Prostate gland (tissue), 2 donors: ENCODE data around the gene POU2AF3. TPM values are rescaled to one million over a fixed set of nuclear protein-coding genes. Genes with fewer than 3 reads are reported as not detected.

Experiments used
- DNase-seq: peaks from one replicate; pipeline ENCODE4 v3.0.0-alpha.2; 2019; ENCODE audit warnings: low spot score
- H3K27ac ChIP-seq, 2 donors: fragments of 200-600 bp; sonication (generic); 2 replicates each; pipeline ENCODE4 v1.5.1; 2017 to 2019
- H3K27me3 ChIP-seq: fragments of 200-600 bp; sonication (generic); replicated peaks from 2 replicates; pipeline ENCODE4 v1.5.1; 2019; ENCODE audit not compliant: insufficient read depth
- H3K36me3 ChIP-seq, 2 donors: fragments of 200-600 bp; sonication (generic); 1 replicate in 1 of 2; 2 replicates in 1 of 2; pipeline versions ENCODE4 v1.5.1 to v1.8.1; 2017 to 2019
- H3K4me1 ChIP-seq: fragments of 200-600 bp; sonication (generic); replicated peaks from 2 replicates; pipeline ENCODE4 v1.5.1; 2019
- H3K4me3 ChIP-seq, 2 donors: fragments of 200-600 bp; sonication (generic); 2 replicates each; pipeline ENCODE4 v1.5.1; 2017 to 2019
- H3K9me3 ChIP-seq: fragments of 200-600 bp; sonication (generic); 2 replicates; pipeline ENCODE4 v1.5.1; 2017
- POLR2A ChIP-seq: fragments of 450-650 bp; IDR thresholded peaks from one replicate; pipeline ENCODE4 v1.6.1; 2016; ENCODE audit warnings: antibody characterized with exemption, mild to moderate bottlenecking
- POLR2AphosphoS5 ChIP-seq: sonication (generic); formaldehyde crosslinking; IDR thresholded peaks from one replicate; pipeline ENCODE4 v1.6.1; 2017; ENCODE audit warnings: antibody characterized with exemption
- WGBS: methylation state at CpG from one replicate; pipeline ENCODE4 v1.1.5; 2018; 5-methylcytosine and 5-hydroxymethylcytosine counted together
- intact Hi-C: fragments of 100-400 bp; cut with DNase I; formaldehyde crosslinking; loops from one replicate; pipeline ENCODE4 v1.14.2; 2022
- total RNA-seq, 2 donors: library from RNA; depleted of rRNA; stranded (reverse); fragments of >200 nt; gene quantifications; one replicate each; pipeline ENCODE4 v1.1.0, GENCODE V29; 2016
- TF ChIP-seq, protein P1 (sequence below), 4 experiments: fragments of 200-600 bp in 2 of 4; fragments of 450-650 bp in 2 of 4; sonication (generic) in 2 of 4; IDR thresholded peaks; 1 replicate in 3 of 4; 2 replicates in 1 of 4; pipeline ENCODE4 v1.5.1; 2016 to 2019; ENCODE audit warnings: antibody characterized with exemption in 4 of 4, mild to moderate bottlenecking in 2 of 4, moderate library complexity in 2 of 4

Gene POU2AF3, protein sequence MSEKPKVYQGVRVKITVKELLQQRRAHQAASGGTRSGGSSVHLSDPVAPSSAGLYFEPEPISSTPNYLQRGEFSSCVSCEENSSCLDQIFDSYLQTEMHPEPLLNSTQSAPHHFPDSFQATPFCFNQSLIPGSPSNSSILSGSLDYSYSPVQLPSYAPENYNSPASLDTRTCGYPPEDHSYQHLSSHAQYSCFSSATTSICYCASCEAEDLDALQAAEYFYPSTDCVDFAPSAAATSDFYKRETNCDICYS
- total RNA-seq: 1 to 10 TPM; 7.7 to 9.5 TPM

DNA sequence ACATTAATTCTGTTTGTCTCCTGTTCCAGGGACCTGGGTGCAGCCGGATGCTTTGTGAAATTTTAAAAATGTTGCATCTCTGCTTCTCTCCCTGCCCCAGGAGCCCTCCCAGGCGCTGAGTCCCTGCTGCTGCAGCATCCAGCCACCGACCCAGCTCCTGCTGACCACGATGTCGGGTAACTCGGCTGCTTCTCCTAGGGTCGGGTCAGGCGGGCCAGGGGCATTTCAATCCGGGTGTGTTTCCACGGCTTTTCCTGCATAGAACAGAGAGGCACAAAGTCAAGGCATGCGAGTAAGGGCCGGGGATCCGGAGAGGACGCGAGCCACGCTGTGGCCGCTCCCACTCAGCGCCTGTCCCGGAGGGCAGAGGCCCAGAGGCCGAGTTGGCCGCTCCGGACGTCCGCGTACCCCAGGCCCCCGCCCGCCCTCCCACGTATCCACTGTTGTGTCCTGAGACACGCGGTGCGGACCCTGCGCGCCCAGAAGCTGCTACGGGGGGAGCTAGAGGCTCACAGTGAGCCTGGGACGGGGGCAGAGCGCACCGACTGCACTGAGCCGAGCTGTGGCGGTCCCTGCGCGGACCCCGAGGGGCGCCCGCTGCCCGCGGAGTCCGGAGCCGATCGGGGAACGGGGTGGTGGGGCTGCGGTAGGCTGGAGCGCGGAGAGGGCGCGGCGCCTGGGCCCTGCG, at the start of gene POU2AF3:
Gene POU2AF3 (plus strand): TSS at position 134 of the 688 bp plus-strand sequence. CDS start 36 bp downstream, at position 170.
- TF ChIP-seq, protein P1, sequence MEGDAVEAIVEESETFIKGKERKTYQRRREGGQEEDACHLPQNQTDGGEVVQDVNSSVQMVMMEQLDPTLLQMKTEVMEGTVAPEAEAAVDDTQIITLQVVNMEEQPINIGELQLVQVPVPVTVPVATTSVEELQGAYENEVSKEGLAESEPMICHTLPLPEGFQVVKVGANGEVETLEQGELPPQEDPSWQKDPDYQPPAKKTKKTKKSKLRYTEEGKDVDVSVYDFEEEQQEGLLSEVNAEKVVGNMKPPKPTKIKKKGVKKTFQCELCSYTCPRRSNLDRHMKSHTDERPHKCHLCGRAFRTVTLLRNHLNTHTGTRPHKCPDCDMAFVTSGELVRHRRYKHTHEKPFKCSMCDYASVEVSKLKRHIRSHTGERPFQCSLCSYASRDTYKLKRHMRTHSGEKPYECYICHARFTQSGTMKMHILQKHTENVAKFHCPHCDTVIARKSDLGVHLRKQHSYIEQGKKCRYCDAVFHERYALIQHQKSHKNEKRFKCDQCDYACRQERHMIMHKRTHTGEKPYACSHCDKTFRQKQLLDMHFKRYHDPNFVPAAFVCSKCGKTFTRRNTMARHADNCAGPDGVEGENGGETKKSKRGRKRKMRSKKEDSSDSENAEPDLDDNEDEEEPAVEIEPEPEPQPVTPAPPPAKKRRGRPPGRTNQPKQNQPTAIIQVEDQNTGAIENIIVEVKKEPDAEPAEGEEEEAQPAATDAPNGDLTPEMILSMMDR (IDR thresholded peaks at IDR 0.05): no peak
- TF ChIP-seq POLR2AphosphoS5: no peak
- TF ChIP-seq POLR2A: no peak
- WGBS: 8% methylated on average over 42 of the region's 57 CpGs
- Histone ChIP-seq H3K36me3 (no peaks in the 10 kb centered on the region), H3K27ac (peak within 1 kb of the TSS; percentile 84 to 93), H3K4me1 (no peaks in the 10 kb centered on the region), H3K9me3 (no peaks in the 10 kb centered on the region), H3K27me3 (no peaks in the 10 kb centered on the region), H3K4me3 (peak within 1 kb of the TSS; percentile 57 to 64)
- intact Hi-C loops: no loop called here
- no peak for DNase-seq

DNA sequence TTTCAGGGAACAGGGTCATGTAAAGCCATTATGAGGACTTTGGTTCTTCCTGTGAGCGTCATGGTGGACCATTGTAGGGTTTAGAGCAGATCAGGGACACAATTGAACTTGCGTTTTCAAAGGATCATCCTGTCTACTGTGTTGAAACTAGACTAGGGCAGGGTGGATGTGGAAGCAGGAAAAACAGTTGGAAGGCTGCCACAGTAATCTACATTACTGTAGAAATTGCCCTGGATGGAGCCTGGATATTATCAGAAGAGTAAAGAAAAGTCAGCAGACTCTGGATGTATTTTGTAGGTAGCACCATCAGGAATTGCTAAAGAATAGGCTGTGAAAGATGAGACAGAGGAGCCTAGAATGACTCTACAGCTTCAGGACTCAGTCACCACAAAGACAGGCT, 47.4 kb upstream of the POU2AF3 start:
- WGBS: 87% methylated on average over 2 of the region's 2 CpGs

DNA sequence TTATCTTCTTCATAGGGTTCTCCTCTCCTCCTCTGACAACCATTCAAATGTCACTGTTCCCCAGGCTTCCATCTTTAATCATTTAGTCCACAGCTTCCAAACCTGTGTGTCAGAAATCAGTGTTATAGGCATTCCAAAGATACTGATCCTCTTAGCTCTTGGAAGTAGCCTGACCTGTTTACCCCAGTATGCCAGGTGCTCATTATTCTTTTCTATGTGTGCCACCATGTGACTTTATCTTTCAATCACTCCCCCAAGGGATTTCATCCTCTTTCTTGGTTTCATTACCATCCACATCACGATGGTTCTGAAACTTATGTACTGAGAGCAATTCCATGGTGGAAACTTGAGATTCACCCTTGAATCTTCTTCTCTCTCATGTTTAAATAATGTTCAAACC, 45.2 kb upstream of the POU2AF3 start:
- no peaks in the 10 kb centered on the region for H3K9me3 ChIP-seq
- 60% methylated on average over 1 of the region's 1 CpG for WGBS
- no peak overlapping the region for H3K27ac ChIP-seq
- no peak overlapping the region for H3K4me3 ChIP-seq
- TF ChIP-seq POLR2AphosphoS5 (no peak), POLR2A (no peak)
- TF ChIP-seq, protein P1 (IDR thresholded peaks at IDR 0.05): no peak
- H3K36me3 ChIP-seq: no peaks in the 10 kb centered on the region
- H3K4me1 ChIP-seq: no peaks in the 10 kb centered on the region
- DNase-seq: no peak
- intact Hi-C loops: no loop called here
- no peaks in the 10 kb centered on the region for H3K27me3 ChIP-seq

More for the DNA sequence above, 47.4 kb upstream of the POU2AF3 start:
- Histone ChIP-seq H3K27me3 (no peaks in the 10 kb centered on the region), H3K36me3 (no peaks in the 10 kb centered on the region), H3K4me3 (no peak overlapping the region), H3K27ac (no peak overlapping the region), H3K4me1 (no peaks in the 10 kb centered on the region), H3K9me3 (no peaks in the 10 kb centered on the region)
- TF ChIP-seq, protein P1 (IDR thresholded peaks at IDR 0.05): no peak
- TF ChIP-seq POLR2AphosphoS5 (no peak), POLR2A (no peak)
- DNase-seq: no peak
- intact Hi-C loops: no loop called here

DNA sequence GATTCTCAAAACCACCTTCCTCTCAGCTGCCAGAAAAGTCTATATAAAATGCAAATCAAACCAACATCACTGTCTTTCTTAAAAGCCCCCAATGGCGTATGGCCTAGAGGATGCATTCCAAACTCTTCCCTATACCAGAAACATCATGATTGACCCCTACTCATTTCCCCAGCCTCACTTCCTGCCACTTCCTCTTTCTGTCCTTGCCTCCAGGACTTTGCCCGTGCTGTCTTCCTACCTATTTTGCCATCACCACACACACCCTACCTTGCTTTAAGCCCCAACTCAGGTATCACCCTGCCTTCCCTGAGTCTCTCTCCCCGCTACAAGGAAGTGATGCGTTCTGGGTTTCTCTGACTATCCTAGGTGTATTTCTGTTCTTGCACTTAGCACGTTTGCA, 44.7 kb upstream of the POU2AF3 start:
- Histone ChIP-seq H3K9me3 (no peaks in the 10 kb centered on the region), H3K27me3 (no peaks in the 10 kb centered on the region), H3K4me1 (no peaks in the 10 kb centered on the region), H3K36me3 (no peaks in the 10 kb centered on the region), H3K27ac (no peak overlapping the region), H3K4me3 (no peak overlapping the region)
- DNase-seq: no peak
- WGBS: 92% methylated on average over 5 of the region's 5 CpGs
- intact Hi-C loops: no loop called here
- TF ChIP-seq POLR2A: no peak
- no peak for TF ChIP-seq POLR2AphosphoS5
- TF ChIP-seq, protein P1 (IDR thresholded peaks at IDR 0.05): no peak
